Smooth muscle cell (in vitro differentiated cells): ENCODE results near the gene DNAH8. TPM values are rescaled to one million over a fixed set of nuclear protein-coding genes. Genes with fewer than 3 reads are reported as not detected.
A peak's percentile ranks its signal among the peaks of the same experiment; 100 is the strongest.

Source experiments
- DNase-seq: peaks from one replicate; lab custom pipeline; 2025; ENCODE audit not compliant: unreplicated experiment; lab: John Stamatoyannopoulos, UW
- H2AFZ ChIP-seq: fragments of 200-600 bp; sonication (generic); 2 replicates; pipeline ENCODE4 v1.6.0; 2016; ENCODE audit warnings: antibody characterized with exemption, low read depth, mild to moderate bottlenecking
- H3F3A ChIP-seq: fragments of 200-600 bp; sonication (generic); 2 replicates; pipeline ENCODE4 v1.6.0; 2017; ENCODE audit warnings: antibody characterized with exemption, low read depth
- H3K27ac ChIP-seq: fragments of 200-600 bp; sonication (generic); 2 replicates; pipeline ENCODE4 v1.5.1; 2016; ENCODE audit warnings: low read depth, mild to moderate bottlenecking
- H3K27me3 ChIP-seq: fragments of 200-600 bp; sonication (generic); 2 replicates; pipeline ENCODE4 v1.6.1; 2016; ENCODE audit warnings: low read depth, mild to moderate bottlenecking
- H3K36me3 ChIP-seq: fragments of 200-600 bp; sonication (generic); 2 replicates; pipeline ENCODE4 v1.5.1; 2016; ENCODE audit warnings: low read depth
- H3K4me1 ChIP-seq: fragments of 200-600 bp; sonication (generic); 2 replicates; pipeline ENCODE4 v1.5.1; 2016; ENCODE audit warnings: low read depth
- H3K4me2 ChIP-seq: fragments of 200-600 bp; sonication (generic); 2 replicates; pipeline ENCODE4 v1.6.0; 2016; ENCODE audit warnings: mild to moderate bottlenecking
- H3K4me3 ChIP-seq: fragments of 200-600 bp; sonication (generic); 2 replicates; pipeline ENCODE4 v1.5.1; 2016; ENCODE audit warnings: mild to moderate bottlenecking
- H3K79me2 ChIP-seq: fragments of 200-600 bp; sonication (generic); 2 replicates; pipeline ENCODE4 v1.6.0; 2016; ENCODE audit warnings: low read depth, mild to moderate bottlenecking
- H3K9ac ChIP-seq: fragments of 200-600 bp; sonication (generic); 2 replicates; pipeline ENCODE4 v1.6.0; 2016; ENCODE audit warnings: low read depth
- H3K9me3 ChIP-seq: fragments of 200-600 bp; sonication (generic); replicated peaks from 2 replicates; pipeline ENCODE4 v1.5.1; 2016; ENCODE audit warnings: low read depth
- H4K20me1 ChIP-seq: fragments of 200-600 bp; sonication (generic); 2 replicates; pipeline ENCODE4 v1.6.0; 2016; ENCODE audit warnings: low read depth
- WGBS: methylation state at CpG from one replicate; pipeline ENCODE4 v1.1.7; 2016; ENCODE audit warnings: low lambda C conversion rate; 5-methylcytosine and 5-hydroxymethylcytosine counted together
- polyA plus RNA-seq: library from polyadenylated mRNA; unstranded; fragments of >200 nt; fragmentation: Nextera tagmentation; extraction: Ambion mirVana; gene quantifications from 2 replicates; pipeline ENCODE4 v1.2.1, GENCODE V29; 2016
- total RNA-seq: library from RNA; depleted of rRNA; stranded (reverse); fragments of >200 nt; gene quantifications from 2 replicates; pipeline ENCODE4 v1.2.3, GENCODE V29; 2014
- TF ChIP-seq, protein P1 (sequence below): fragments of 200-600 bp; sonication (generic); IDR thresholded peaks from 2 replicates; pipeline ENCODE4 v1.5.1; 2017; ENCODE audit warnings: borderline replicate concordance, mild to moderate bottlenecking, antibody characterized with exemption; ENCODE audit not compliant: insufficient read depth, poor library complexity, severe bottlenecking

Gene DNAH8
- not detected in 2 replicates for total RNA-seq
- not detected in 2 replicates for polyA plus RNA-seq

DNA sequence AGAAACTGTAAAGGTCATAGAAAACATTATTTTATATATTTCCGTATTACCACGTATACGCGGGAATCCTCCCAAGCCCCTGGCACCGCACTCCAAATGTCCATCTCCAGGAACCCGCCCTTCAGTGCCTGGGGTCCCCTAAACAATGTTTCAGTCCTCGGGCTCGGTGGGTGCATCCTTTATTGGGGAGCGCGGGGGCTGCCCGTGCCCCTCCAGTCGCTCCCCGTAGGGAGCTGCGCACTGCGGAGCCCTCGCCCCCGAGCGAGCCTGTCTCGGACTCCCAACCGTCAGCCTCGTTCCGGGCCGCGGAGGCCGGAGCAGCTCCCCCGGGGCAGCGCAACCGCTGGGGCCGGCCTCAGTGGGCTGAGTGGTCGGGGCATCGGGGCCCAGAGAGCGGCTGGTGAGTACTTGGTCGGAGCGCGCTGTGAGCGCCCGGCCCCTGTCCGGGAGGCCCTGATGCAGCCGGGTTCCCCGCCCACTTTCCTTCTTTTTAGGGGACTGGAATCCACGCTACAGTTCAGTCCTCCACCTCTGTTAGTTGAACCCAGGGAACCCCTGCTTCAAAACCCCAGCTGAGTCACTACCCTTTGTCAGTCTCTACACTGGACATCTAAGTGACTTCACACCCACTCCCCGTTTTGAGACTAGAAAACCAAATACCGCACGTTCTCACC is at the start of gene DNAH8:
Gene DNAH8 (plus strand): TSS at position 296 of the 674 bp plus-strand sequence. CDS start 7,499 bp downstream, outside the sequence.
- H3K4me1 ChIP-seq, result no peaks in the 10 kb centered on the region
- 96% methylated on average over 44 of the region's 44 CpGs for WGBS
- no peak within 1 kb of the TSS for H3K4me3 ChIP-seq
- no peaks in the 10 kb centered on the region for H3K36me3 ChIP-seq
- TF ChIP-seq, protein P1, sequence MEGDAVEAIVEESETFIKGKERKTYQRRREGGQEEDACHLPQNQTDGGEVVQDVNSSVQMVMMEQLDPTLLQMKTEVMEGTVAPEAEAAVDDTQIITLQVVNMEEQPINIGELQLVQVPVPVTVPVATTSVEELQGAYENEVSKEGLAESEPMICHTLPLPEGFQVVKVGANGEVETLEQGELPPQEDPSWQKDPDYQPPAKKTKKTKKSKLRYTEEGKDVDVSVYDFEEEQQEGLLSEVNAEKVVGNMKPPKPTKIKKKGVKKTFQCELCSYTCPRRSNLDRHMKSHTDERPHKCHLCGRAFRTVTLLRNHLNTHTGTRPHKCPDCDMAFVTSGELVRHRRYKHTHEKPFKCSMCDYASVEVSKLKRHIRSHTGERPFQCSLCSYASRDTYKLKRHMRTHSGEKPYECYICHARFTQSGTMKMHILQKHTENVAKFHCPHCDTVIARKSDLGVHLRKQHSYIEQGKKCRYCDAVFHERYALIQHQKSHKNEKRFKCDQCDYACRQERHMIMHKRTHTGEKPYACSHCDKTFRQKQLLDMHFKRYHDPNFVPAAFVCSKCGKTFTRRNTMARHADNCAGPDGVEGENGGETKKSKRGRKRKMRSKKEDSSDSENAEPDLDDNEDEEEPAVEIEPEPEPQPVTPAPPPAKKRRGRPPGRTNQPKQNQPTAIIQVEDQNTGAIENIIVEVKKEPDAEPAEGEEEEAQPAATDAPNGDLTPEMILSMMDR, result no peak
- no peaks in the 10 kb centered on the region for H3K27me3 ChIP-seq
- no peak within 1 kb of the TSS for H2AFZ ChIP-seq
- no peak for DNase-seq
- no peaks in the 10 kb centered on the region for H3F3A ChIP-seq
- H3K9me3 ChIP-seq, result no peaks in the 10 kb centered on the region
- no peaks in the 10 kb centered on the region for H3K79me2 ChIP-seq
- H3K4me2 ChIP-seq, result no peak within 1 kb of the TSS
- no peaks in the 10 kb centered on the region for H4K20me1 ChIP-seq
- no peak within 1 kb of the TSS for H3K9ac ChIP-seq
- H3K27ac ChIP-seq, result no peak within 1 kb of the TSS

- TF ChIP-seq, protein P1, result peak; percentile 66
- WGBS, result 3% methylated on average over 2 of the region's 2 CpGs
- H3K79me2 ChIP-seq, result no peaks in the 10 kb centered on the region
- no peaks in the 10 kb centered on the region for H3K27me3 ChIP-seq
- no peak overlapping the region for H2AFZ ChIP-seq
- H3K4me3 ChIP-seq, result no peak overlapping the region
- no peak overlapping the region for H3K27ac ChIP-seq
- no peaks in the 10 kb centered on the region for H3K9me3 ChIP-seq
- H3K36me3 ChIP-seq, result peaks cover 12% of the 10 kb centered on the region
- H3F3A ChIP-seq, result no peaks in the 10 kb centered on the region
- no peak for DNase-seq
- no peaks in the 10 kb centered on the region for H4K20me1 ChIP-seq
- H3K4me2 ChIP-seq, result no peak overlapping the region
- H3K9ac ChIP-seq, result no peak overlapping the region
- no peaks in the 10 kb centered on the region for H3K4me1 ChIP-seq
These were observed 43.1 kb upstream of the DNAH8 start for GRCh38 chr6:38671885-38672467.

GRCh38 chr6:38673397-38674165 is 41.5 kb upstream of the DNAH8 start:
- peaks cover 13% of the 10 kb centered on the region for H3K36me3 ChIP-seq
- no peak overlapping the region for H3K4me3 ChIP-seq
- DNase-seq, result no peak
- TF ChIP-seq, protein P1, result no peak
- H2AFZ ChIP-seq, result no peak overlapping the region
- H3K27ac ChIP-seq, result no peak overlapping the region
- no peak overlapping the region for H3K4me2 ChIP-seq
- no peaks in the 10 kb centered on the region for H3K79me2 ChIP-seq
- no peaks in the 10 kb centered on the region for H3K27me3 ChIP-seq
- WGBS, result 70% methylated on average over 9 of the region's 9 CpGs
- H4K20me1 ChIP-seq, result no peaks in the 10 kb centered on the region
- H3K9ac ChIP-seq, result no peak overlapping the region
- H3K9me3 ChIP-seq, result no peaks in the 10 kb centered on the region
- no peaks in the 10 kb centered on the region for H3F3A ChIP-seq
- no peaks in the 10 kb centered on the region for H3K4me1 ChIP-seq
